Upper lobe of left lung (tissue), 6 donors: ENCODE data around the gene MMAB. TPM values are rescaled to one million over a fixed set of nuclear protein-coding genes. Genes with fewer than 3 reads are reported as not detected.

Experiments
- ATAC-seq, 2 donors: fragments of 200-7000 bp; cut with Tn5 transposase; one replicate each; pipeline ENCODE4 v1.9.1; 2022; ENCODE audit warnings: mild to moderate bottlenecking in 2 of 2, moderate library complexity in 2 of 2; ENCODE audit not compliant: low FRiP score in 2 of 2
- DNase-seq, 2 donors: peaks; one replicate each; pipeline ENCODE4 v3.0.0-alpha.2; 2019 to 2020
- H3K27ac ChIP-seq, 4 donors: fragments of 200-600 bp; sonication (generic); one replicate each; pipeline ENCODE4 v1.5.1; 2016 to 2019
- H3K27me3 ChIP-seq, 4 donors: fragments of 200-600 bp; sonication (generic); one replicate each; pipeline ENCODE4 v1.5.1; 2017 to 2019
- H3K36me3 ChIP-seq, 4 donors: fragments of 200-600 bp; sonication (generic); one replicate each; pipeline ENCODE4 v1.5.1; 2016 to 2019
- H3K4me1 ChIP-seq, 4 donors: fragments of 200-600 bp; sonication (generic); one replicate each; pipeline ENCODE4 v1.5.1; 2018 to 2019
- H3K4me3 ChIP-seq, 4 donors: fragments of 200-600 bp; sonication (generic); one replicate each; pipeline ENCODE4 v1.5.1; 2017 to 2019; ENCODE audit warnings: mild to moderate bottlenecking in 2 of 4, moderate library complexity in 1 of 4
- H3K9me3 ChIP-seq, 4 donors: fragments of 200-600 bp; sonication (generic); one replicate each; pipeline ENCODE4 v1.5.1; 2018 to 2019
- CTCF ChIP-seq, 6 experiments: fragments of 450-650 bp in 4 of 6; fragments of 200-600 bp in 2 of 6; sonication (generic) in 2 of 6; IDR thresholded peaks; one replicate each; pipeline ENCODE4 v1.5.1; 2016 to 2019; ENCODE audit warnings: antibody characterized with exemption in 6 of 6
- EP300 ChIP-seq, 4 donors: sonication (generic); formaldehyde crosslinking; IDR thresholded peaks; one replicate each; pipeline ENCODE4 v1.5.1; 2017; ENCODE audit warnings: antibody characterized with exemption in 4 of 4, control low read depth in 2 of 4
- POLR2A ChIP-seq, 4 donors: fragments of 450-650 bp; IDR thresholded peaks; one replicate each; pipeline ENCODE4 v1.5.1; 2016 to 2017; ENCODE audit warnings: antibody characterized with exemption in 4 of 4, mild to moderate bottlenecking in 2 of 4
- POLR2AphosphoS5 ChIP-seq, 2 donors: sonication (generic); formaldehyde crosslinking; IDR thresholded peaks; one replicate each; pipeline ENCODE4 v1.5.1; 2017; ENCODE audit warnings: antibody characterized with exemption in 2 of 2
- WGBS, 2 donors: methylation state at CpG; one replicate each; pipeline ENCODE4 v1.1.5; 2017 to 2018; 5-methylcytosine and 5-hydroxymethylcytosine counted together
- total RNA-seq, 6 donors: library from RNA; depleted of rRNA in 4 of 6; stranded (reverse); fragments of >200 nt in 4 of 6; gene quantifications; one replicate each; pipeline versions ENCODE4 v1.1.0 to v1.2.1, GENCODE V29; 2016 to 2021
- donor health status: DM: no; HTN: no; CAD: no; lungs with moderate emphysema.
- donor health status: DM: no; HTN: yes; CAD: no; lungs with severe emphysema.

The MMAB gene
- 10 to 100 TPM; 14.9 to 68.8 (median 39.2) TPM for total RNA-seq

GRCh38 chr12:109573029-109573913 is at the start of gene MMAB, which contains the start of gene MVK:
MMAB (minus strand) TSS chr12:109573504; CDS start chr12:109573480, 24 bp downstream.
MVK (plus strand) TSS chr12:109573794; CDS start chr12:109574823, 1,029 bp downstream.
- Histone ChIP-seq H3K27me3 (no peaks in the 10 kb centered on the region), H3K4me1 (peaks cover 14 to 29% (median 16%) of the 10 kb centered on the region in 4 donors), H3K27ac (peak within 1 kb of the TSS; percentile 85 to 92 (median 90)), H3K36me3 (peaks cover 11 to 51% (median 29%) of the 10 kb centered on the region in 4 donors), H3K9me3 (no peaks in the 10 kb centered on the region), H3K4me3 (peak within 1 kb of the TSS; percentile 54 to 76 (median 62))
- DNase-seq (peak; percentile 96 to 99), ATAC-seq (peak; percentile 98 to 99)
- WGBS, 2 donors: 0 to 2% methylated on average over 26 to 39 of the region's 74 CpGs
- TF ChIP-seq POLR2A (IDR thresholded peaks at IDR 0.05) (peak in 3 of 4 donors; percentile 56 to 81 (median 68)), CTCF (IDR thresholded peaks at IDR 0.05) (peak in 2 of 6 experiments; percentile 14 to 24), POLR2AphosphoS5 (IDR thresholded peaks at IDR 0.05) (peak; percentile 86 to 88), EP300 (IDR thresholded peaks at IDR 0.05) (peak in 1 of 4 donors; percentile 76)

GRCh38 chr12:109621901-109622364 is 48.6 kb upstream of the MMAB start:
- WGBS, 2 donors: 23 to 45% methylated on average over 16 to 22 of the region's 22 CpGs
- Histone ChIP-seq H3K9me3 (no peaks in the 10 kb centered on the region), H3K36me3 (no peaks in the 10 kb centered on the region), H3K27me3 (no peaks in the 10 kb centered on the region), H3K4me3 (no peak overlapping the region), H3K4me1 (no peaks in the 10 kb centered on the region), H3K27ac (no peak overlapping the region)
- ATAC-seq: no peak
- DNase-seq: peak in 1 of 2 donors; percentile 61
- TF ChIP-seq EP300 (IDR thresholded peaks at IDR 0.05) (no peak), POLR2AphosphoS5 (IDR thresholded peaks at IDR 0.05) (no peak), CTCF (IDR thresholded peaks at IDR 0.05) (no peak), POLR2A (IDR thresholded peaks at IDR 0.05) (no peak)

DNA sequence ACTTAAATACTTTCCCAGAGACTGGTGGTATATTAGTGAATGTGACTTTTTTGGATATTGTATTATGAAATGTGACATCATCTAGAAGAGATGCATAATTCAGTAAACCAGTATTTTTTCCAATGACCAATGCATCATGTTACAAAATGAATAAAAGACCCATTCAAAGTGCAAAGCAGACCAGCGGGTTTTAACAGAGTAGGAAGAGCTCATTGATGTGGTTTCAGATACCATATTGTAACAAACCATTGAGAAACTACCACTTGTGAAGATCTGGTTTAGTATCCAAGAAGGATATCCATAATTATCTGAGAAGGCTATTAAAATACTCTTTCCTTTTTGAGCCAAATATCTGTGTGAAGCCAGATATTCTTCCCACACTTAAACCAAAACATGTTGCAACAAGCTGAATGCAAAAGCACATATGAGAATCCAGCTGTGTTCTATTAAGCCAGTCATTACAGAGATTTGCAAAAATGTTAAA is 47.9 kb upstream of the MMAB start:
- H3K27ac ChIP-seq: no peak overlapping the region
- no peak for TF ChIP-seq POLR2A (IDR thresholded peaks at IDR 0.05)
- no peak for TF ChIP-seq EP300 (IDR thresholded peaks at IDR 0.05)
- TF ChIP-seq CTCF (IDR thresholded peaks at IDR 0.05): no peak
- TF ChIP-seq POLR2AphosphoS5 (IDR thresholded peaks at IDR 0.05): no peak
- no peaks in the 10 kb centered on the region for H3K27me3 ChIP-seq
- H3K4me1 ChIP-seq: no peaks in the 10 kb centered on the region
- DNase-seq (no peak), ATAC-seq (no peak)
- no peaks in the 10 kb centered on the region for H3K36me3 ChIP-seq
- H3K9me3 ChIP-seq: no peaks in the 10 kb centered on the region
- WGBS, 2 donors: 62 to 65% methylated on average over 1 of the region's 1 CpG
- H3K4me3 ChIP-seq: no peak overlapping the region

GRCh38 chr12:109619002-109619604 is 45.8 kb upstream of the MMAB start:
- H3K27ac ChIP-seq: no peak overlapping the region
- ATAC-seq: no peak
- DNase-seq: no peak
- H3K4me1 ChIP-seq: no peaks in the 10 kb centered on the region
- WGBS, 2 donors: 81 to 88% methylated on average over 8 of the region's 8 CpGs
- TF ChIP-seq CTCF (IDR thresholded peaks at IDR 0.05): no peak
- no peak for TF ChIP-seq POLR2A (IDR thresholded peaks at IDR 0.05)
- TF ChIP-seq POLR2AphosphoS5 (IDR thresholded peaks at IDR 0.05): no peak
- no peak for TF ChIP-seq EP300 (IDR thresholded peaks at IDR 0.05)
- no peaks in the 10 kb centered on the region for H3K27me3 ChIP-seq
- H3K36me3 ChIP-seq: no peaks in the 10 kb centered on the region
- H3K9me3 ChIP-seq: no peaks in the 10 kb centered on the region
- H3K4me3 ChIP-seq: no peak overlapping the region
